DOHH2 (cell line): Measurements from ENCODE around the gene STON2.
A peak's percentile ranks its signal among the peaks of the same experiment; 100 is the strongest.

ENCODE experiments used
- H3F3A ChIP-seq: fragments of 200-600 bp; sonication (generic), shearing (Covaris generic); 2 replicates; pipeline ENCODE4 v1.6.0; 2016; ENCODE audit warnings: antibody characterized with exemption, mild to moderate bottlenecking; ENCODE audit not compliant: control insufficient read depth, insufficient read depth
- H3K27ac ChIP-seq: fragments of 200-600 bp; sonication (generic); 2 replicates; pipeline ENCODE4 v1.5.1; 2014; ENCODE audit warnings: low read depth, mild to moderate bottlenecking, low read length, moderate library complexity
- H3K27me3 ChIP-seq: fragments of 200-600 bp; sonication (generic); 2 replicates; pipeline ENCODE4 v1.6.1; 2014; ENCODE audit warnings: mild to moderate bottlenecking, low read length, mixed read lengths; ENCODE audit not compliant: control insufficient read depth
- H3K36me3 ChIP-seq: fragments of 200-600 bp; sonication (generic); 2 replicates; pipeline ENCODE4 v1.6.1; 2014; ENCODE audit warnings: mild to moderate bottlenecking, low read length, moderate library complexity, mixed read lengths; ENCODE audit not compliant: control insufficient read depth
- H3K4me1 ChIP-seq: fragments of 200-600 bp; sonication (generic); 2 replicates; pipeline ENCODE4 v1.6.1; 2014; ENCODE audit warnings: mild to moderate bottlenecking, low read length, mixed read lengths; ENCODE audit not compliant: control insufficient read depth
- H3K4me2 ChIP-seq: fragments of 200-600 bp; sonication (generic); 2 replicates; pipeline ENCODE4 v1.6.0; 2014; ENCODE audit warnings: mild to moderate bottlenecking, low read length, moderate library complexity
- H3K4me3 ChIP-seq: fragments of 200-600 bp; sonication (generic); 2 replicates; pipeline ENCODE4 v1.5.1; 2014; ENCODE audit warnings: mild to moderate bottlenecking, low read length, mixed read lengths
- H3K79me2 ChIP-seq: fragments of 200-600 bp; sonication (generic); 2 replicates; pipeline ENCODE4 v1.6.1; 2014; ENCODE audit warnings: mild to moderate bottlenecking, low read length, mixed read lengths; ENCODE audit not compliant: control insufficient read depth
- H3K9me2 ChIP-seq: fragments of 200-600 bp; sonication (generic); replicated peaks from 2 replicates; pipeline ENCODE4 v1.6.1; 2014; ENCODE audit warnings: mild to moderate bottlenecking, low read length, mixed read lengths; ENCODE audit not compliant: control insufficient read depth
- H3K9me3 ChIP-seq: fragments of 200-600 bp; sonication (generic); 2 replicates; pipeline ENCODE4 v1.6.1; 2014; ENCODE audit warnings: antibody characterized with exemption, low read length, mixed read lengths; ENCODE audit not compliant: control insufficient read depth, insufficient read depth
- H4K20me1 ChIP-seq: fragments of 200-600 bp; sonication (generic); 2 replicates; pipeline ENCODE4 v1.6.0; 2014; ENCODE audit warnings: low read depth, mild to moderate bottlenecking, antibody characterized with exemption, low read length, moderate library complexity; ENCODE audit not compliant: control insufficient read depth, insufficient read depth
- CTCF ChIP-seq: fragments of 200-600 bp; sonication (generic); IDR thresholded peaks from one replicate; pipeline ENCODE4 v1.5.1; 2014; ENCODE audit warnings: antibody characterized with exemption, mild to moderate bottlenecking, low read depth, low read length; ENCODE audit not compliant: poor library complexity, severe bottlenecking
- EZH2phosphoT487 ChIP-seq: fragments of 200-600 bp; sonication (generic); IDR thresholded peaks from 2 replicates; pipeline ENCODE4 v1.6.1; 2017; ENCODE audit warnings: borderline replicate concordance, mild to moderate bottlenecking, antibody characterized with exemption, low read length, moderate library complexity, mixed read lengths

Gene STON2

GRCh38 chr14:81256289-81256960 lies 143.7 kb downstream of the STON2 start:
- Histone ChIP-seq H3K9me3 (no peaks in the 10 kb centered on the region), H3K4me1 (peaks cover 9% of the 10 kb centered on the region), H3K36me3 (no peaks in the 10 kb centered on the region), H3K27ac (no peak overlapping the region), H4K20me1 (no peaks in the 10 kb centered on the region), H3K27me3 (peaks cover 2% of the 10 kb centered on the region; the same call in 1 of the 2 replicates), H3K79me2 (no peaks in the 10 kb centered on the region), H3F3A (no peaks in the 10 kb centered on the region), H3K4me2 (peak overlapping the region; percentile 19), H3K4me3 (no peak overlapping the region; the same call in 1 of the 2 replicates), H3K9me2 (no peaks in the 10 kb centered on the region)
- no peak for TF ChIP-seq EZH2phosphoT487
- TF ChIP-seq CTCF = no peak

GRCh38 chr14:81252278-81252677 lies 147.8 kb downstream of the STON2 start:
- Histone ChIP-seq H3K4me1 (peaks cover 9% of the 10 kb centered on the region), H3K9me3 (no peaks in the 10 kb centered on the region), H3K27ac (no peak overlapping the region), H3K4me3 (no peak overlapping the region), H3F3A (no peaks in the 10 kb centered on the region), H3K4me2 (no peak overlapping the region), H3K27me3 (no peaks in the 10 kb centered on the region), H4K20me1 (no peaks in the 10 kb centered on the region), H3K79me2 (no peaks in the 10 kb centered on the region), H3K36me3 (no peaks in the 10 kb centered on the region), H3K9me2 (no peaks in the 10 kb centered on the region)
- TF ChIP-seq EZH2phosphoT487 (no peak), CTCF (peak; percentile 18)

- Histone ChIP-seq H3K9me2 (no peaks in the 10 kb centered on the region), H3F3A (no peaks in the 10 kb centered on the region), H3K79me2 (no peaks in the 10 kb centered on the region), H3K27ac (no peak overlapping the region), H3K27me3 (no peaks in the 10 kb centered on the region), H3K4me1 (no peaks in the 10 kb centered on the region), H3K9me3 (no peaks in the 10 kb centered on the region; the same call in 1 of the 2 replicates), H3K36me3 (no peaks in the 10 kb centered on the region), H3K4me2 (no peak overlapping the region), H3K4me3 (no peak overlapping the region), H4K20me1 (no peaks in the 10 kb centered on the region)
- no peak for TF ChIP-seq EZH2phosphoT487
- no peak for TF ChIP-seq CTCF
Measured at GRCh38 chr14:81247271-81247766, 152.8 kb downstream of the STON2 start.
